NB4 (cell line): ENCODE results near the gene FNDC11.
"Not testable (repeated sequence)": the region's sequence is repeated elsewhere in the genome, so short reads cannot be mapped to it uniquely, and the experiment has no call there.

Source experiments
- DNase-seq: peaks from one replicate; pipeline ENCODE4 v3.0.0; 2010; ENCODE audit warnings: low read depth
- H3K4me3 ChIP-seq: one replicate; pipeline ENCODE4 v1.5.1; 2011; ENCODE audit warnings: mild to moderate bottlenecking, low read depth, low read length, moderate library complexity
- CTCF ChIP-seq: IDR thresholded peaks from one replicate; pipeline ENCODE4 v1.5.1; 2012; ENCODE audit warnings: low read depth, low read length
- MAX ChIP-seq: IDR thresholded peaks from 2 replicates; pipeline ENCODE4 v1.6.1; 2011; ENCODE audit warnings: low read depth, low read length
- MYC ChIP-seq: IDR thresholded peaks from 2 replicates; pipeline ENCODE4 v1.6.1; 2011; ENCODE audit warnings: low read depth, low read length
- POLR2A ChIP-seq: IDR thresholded peaks from 2 replicates; pipeline ENCODE4 v1.6.1; 2011; ENCODE audit warnings: mild to moderate bottlenecking; ENCODE audit not compliant: insufficient read length; ENCODE audit errors: extremely low read depth

The FNDC11 gene

DNA sequence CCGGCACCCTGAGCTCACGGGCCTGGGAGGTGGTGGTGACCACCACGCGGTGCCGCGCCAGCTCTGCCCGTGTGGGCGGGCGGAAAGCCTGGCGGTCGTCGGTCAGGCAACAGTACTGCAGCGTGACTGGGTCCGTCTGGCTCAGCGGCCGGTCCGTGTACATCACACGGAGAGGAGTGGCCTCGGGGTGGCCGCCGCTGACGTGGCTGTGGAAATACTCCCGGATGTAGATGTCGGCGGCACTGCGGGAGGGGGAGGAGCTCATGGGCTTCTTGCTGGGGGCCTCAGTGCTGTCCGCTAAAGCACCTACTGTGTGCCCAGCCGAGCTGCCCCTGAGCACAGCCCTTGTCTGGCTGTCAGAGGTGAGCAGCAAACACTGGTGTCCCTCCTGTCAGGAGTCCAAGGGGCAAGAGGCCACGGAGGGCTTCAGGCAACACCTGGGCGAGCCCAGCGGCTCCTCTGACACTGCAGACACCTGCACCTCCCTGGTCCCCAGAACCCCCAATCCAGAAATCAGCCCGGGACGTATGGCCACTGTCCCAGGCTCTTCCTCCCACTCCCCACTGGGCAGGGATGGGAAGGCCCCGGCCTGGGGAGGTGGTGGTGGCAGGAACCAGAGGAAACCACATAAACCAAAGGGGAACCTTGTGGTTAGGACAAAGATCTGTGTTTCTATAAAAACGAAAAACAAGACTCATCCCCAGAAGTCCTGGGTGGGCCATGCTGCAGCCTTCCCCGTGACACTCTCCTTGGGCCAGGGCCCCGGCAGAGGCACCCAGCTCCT, 13.6 kb downstream of the FNDC11 start:
- no peak overlapping the region for H3K4me3 ChIP-seq
- DNase-seq: peak; percentile 93
- TF ChIP-seq MYC (peak; percentile 90), CTCF (no peak), MAX (peak; percentile 81)

DNA sequence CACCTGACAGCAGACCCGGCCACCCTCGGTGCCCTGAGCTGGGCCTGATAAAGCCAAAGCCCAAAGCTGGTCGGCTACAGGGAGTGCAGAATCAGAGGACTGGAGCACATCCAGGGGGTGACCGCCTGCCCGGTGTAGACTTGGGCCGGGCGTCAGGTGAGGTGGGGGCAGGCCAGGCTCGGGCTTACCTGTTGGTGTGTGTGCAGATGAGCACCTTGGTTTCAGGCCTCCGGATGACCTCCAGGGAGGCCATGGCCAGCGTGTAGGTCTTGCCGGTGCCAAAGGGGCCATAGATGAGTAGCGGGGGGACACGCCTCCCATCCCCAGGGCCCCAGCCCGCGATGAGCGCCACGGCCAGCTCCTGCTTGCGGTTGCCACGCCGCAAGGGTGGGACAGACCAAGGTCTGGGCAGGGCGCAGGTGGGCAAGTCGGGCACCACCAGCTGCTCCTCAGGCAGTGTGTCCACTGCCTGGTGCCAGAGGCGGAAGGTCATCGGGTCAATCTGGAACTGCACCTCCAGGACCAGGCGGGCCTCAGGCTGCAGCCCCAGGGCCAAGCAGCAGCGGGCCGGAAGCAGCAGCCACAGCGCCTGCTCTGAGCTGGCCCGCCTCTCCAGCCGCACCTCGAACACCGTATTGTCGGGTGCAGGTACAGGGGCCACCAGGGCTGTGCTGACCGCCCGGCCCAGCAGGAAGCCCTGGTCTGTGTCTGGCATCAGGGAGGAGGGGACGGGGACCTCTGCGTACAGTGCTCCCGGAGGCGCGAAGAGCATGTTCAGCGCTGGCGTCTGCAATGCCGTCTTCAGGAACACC, 14.4 kb downstream of the FNDC11 start:
- peak overlapping the region; percentile 7 for H3K4me3 ChIP-seq
- peak; percentile 65 for DNase-seq
- TF ChIP-seq POLR2A (no peak), CTCF (no peak), MAX (no peak; the same call in 1 of the 2 replicates), MYC (no peak)

GRCh38 chr20:63568986-63569949, 15.3 kb downstream of the FNDC11 start:
- H3K4me3 ChIP-seq: peak overlapping the region; percentile 7
- peak; percentile 67 for DNase-seq
- no peak for TF ChIP-seq CTCF
- TF ChIP-seq POLR2A: no peak
- TF ChIP-seq MYC: no peak
- TF ChIP-seq MAX: no peak

- no peak overlapping the region for H3K4me3 ChIP-seq
- no peak for DNase-seq
- TF ChIP-seq MAX: no peak
- no peak for TF ChIP-seq MYC
- no peak for TF ChIP-seq CTCF
- no peak for TF ChIP-seq POLR2A
Observed at GRCh38 chr20:63570281-63571086, 16.5 kb downstream of the FNDC11 start.

GRCh38 chr20:63571087-63571478, 17.1 kb downstream of the FNDC11 start:
- H3K4me3 ChIP-seq, DNase-seq: not testable (repeated sequence)
